DOHH2 (cell line): ENCODE data around the gene SLC39A5.

ENCODE experiments used
- H3F3A ChIP-seq: fragments of 200-600 bp; sonication (generic), shearing (Covaris generic); 2 replicates; pipeline ENCODE4 v1.6.0; 2016; ENCODE audit warnings: antibody characterized with exemption, mild to moderate bottlenecking; ENCODE audit not compliant: control insufficient read depth, insufficient read depth
- H3K27ac ChIP-seq: fragments of 200-600 bp; sonication (generic); 2 replicates; pipeline ENCODE4 v1.5.1; 2014; ENCODE audit warnings: low read depth, mild to moderate bottlenecking, low read length, moderate library complexity
- H3K27me3 ChIP-seq: fragments of 200-600 bp; sonication (generic); 2 replicates; pipeline ENCODE4 v1.6.1; 2014; ENCODE audit warnings: mild to moderate bottlenecking, low read length, mixed read lengths; ENCODE audit not compliant: control insufficient read depth
- H3K36me3 ChIP-seq: fragments of 200-600 bp; sonication (generic); 2 replicates; pipeline ENCODE4 v1.6.1; 2014; ENCODE audit warnings: mild to moderate bottlenecking, low read length, moderate library complexity, mixed read lengths; ENCODE audit not compliant: control insufficient read depth
- H3K4me1 ChIP-seq: fragments of 200-600 bp; sonication (generic); 2 replicates; pipeline ENCODE4 v1.6.1; 2014; ENCODE audit warnings: mild to moderate bottlenecking, low read length, mixed read lengths; ENCODE audit not compliant: control insufficient read depth
- H3K4me2 ChIP-seq: fragments of 200-600 bp; sonication (generic); 2 replicates; pipeline ENCODE4 v1.6.0; 2014; ENCODE audit warnings: mild to moderate bottlenecking, low read length, moderate library complexity
- H3K4me3 ChIP-seq: fragments of 200-600 bp; sonication (generic); 2 replicates; pipeline ENCODE4 v1.5.1; 2014; ENCODE audit warnings: mild to moderate bottlenecking, low read length, mixed read lengths
- H3K79me2 ChIP-seq: fragments of 200-600 bp; sonication (generic); 2 replicates; pipeline ENCODE4 v1.6.1; 2014; ENCODE audit warnings: mild to moderate bottlenecking, low read length, mixed read lengths; ENCODE audit not compliant: control insufficient read depth
- H3K9me2 ChIP-seq: fragments of 200-600 bp; sonication (generic); replicated peaks from 2 replicates; pipeline ENCODE4 v1.6.1; 2014; ENCODE audit warnings: mild to moderate bottlenecking, low read length, mixed read lengths; ENCODE audit not compliant: control insufficient read depth
- H3K9me3 ChIP-seq: fragments of 200-600 bp; sonication (generic); 2 replicates; pipeline ENCODE4 v1.6.1; 2014; ENCODE audit warnings: antibody characterized with exemption, low read length, mixed read lengths; ENCODE audit not compliant: control insufficient read depth, insufficient read depth
- H4K20me1 ChIP-seq: fragments of 200-600 bp; sonication (generic); 2 replicates; pipeline ENCODE4 v1.6.0; 2014; ENCODE audit warnings: low read depth, mild to moderate bottlenecking, antibody characterized with exemption, low read length, moderate library complexity; ENCODE audit not compliant: control insufficient read depth, insufficient read depth
- EZH2phosphoT487 ChIP-seq: fragments of 200-600 bp; sonication (generic); IDR thresholded peaks from 2 replicates; pipeline ENCODE4 v1.6.1; 2017; ENCODE audit warnings: borderline replicate concordance, mild to moderate bottlenecking, antibody characterized with exemption, low read length, moderate library complexity, mixed read lengths
- TF ChIP-seq, protein P1 (sequence below): fragments of 200-600 bp; sonication (generic); IDR thresholded peaks from one replicate; pipeline ENCODE4 v1.5.1; 2014; ENCODE audit warnings: antibody characterized with exemption, mild to moderate bottlenecking, low read depth, low read length; ENCODE audit not compliant: poor library complexity, severe bottlenecking

The SLC39A5 gene

DNA sequence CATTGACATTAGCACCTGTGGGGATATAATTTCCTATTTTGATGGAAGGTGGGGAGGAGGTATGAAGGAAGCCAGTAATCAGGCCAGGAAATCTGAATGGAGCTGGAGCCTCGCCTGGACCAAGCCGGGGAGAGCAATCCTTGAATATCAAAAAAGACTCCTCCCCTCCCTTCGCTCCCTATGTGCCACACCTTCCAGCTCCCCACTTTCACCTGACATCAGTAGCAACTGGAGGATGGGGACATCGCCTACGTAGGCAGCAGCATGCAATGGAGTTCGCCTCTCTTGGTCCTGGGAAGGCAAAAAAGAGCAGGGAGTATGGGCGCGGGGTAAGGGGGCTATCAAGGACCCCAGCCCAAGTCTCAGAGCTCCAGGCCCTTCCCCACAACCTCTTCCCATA lies 27.2 kb downstream of the SLC39A5 start:
- Histone ChIP-seq H4K20me1 (no peaks in the 10 kb centered on the region), H3K4me1 (peaks cover 20% of the 10 kb centered on the region), H3K9me3 (no peaks in the 10 kb centered on the region), H3K4me2 (peak overlapping the region; percentile 100), H3K9me2 (no peaks in the 10 kb centered on the region), H3K27ac (no peak overlapping the region), H3K4me3 (peak overlapping the region; percentile 100), H3K36me3 (peaks cover 50% of the 10 kb centered on the region), H3K79me2 (peaks cover 25% of the 10 kb centered on the region), H3K27me3 (no peaks in the 10 kb centered on the region), H3F3A (peaks cover 3% of the 10 kb centered on the region)
- no peak for TF ChIP-seq EZH2phosphoT487
- TF ChIP-seq, protein P1, sequence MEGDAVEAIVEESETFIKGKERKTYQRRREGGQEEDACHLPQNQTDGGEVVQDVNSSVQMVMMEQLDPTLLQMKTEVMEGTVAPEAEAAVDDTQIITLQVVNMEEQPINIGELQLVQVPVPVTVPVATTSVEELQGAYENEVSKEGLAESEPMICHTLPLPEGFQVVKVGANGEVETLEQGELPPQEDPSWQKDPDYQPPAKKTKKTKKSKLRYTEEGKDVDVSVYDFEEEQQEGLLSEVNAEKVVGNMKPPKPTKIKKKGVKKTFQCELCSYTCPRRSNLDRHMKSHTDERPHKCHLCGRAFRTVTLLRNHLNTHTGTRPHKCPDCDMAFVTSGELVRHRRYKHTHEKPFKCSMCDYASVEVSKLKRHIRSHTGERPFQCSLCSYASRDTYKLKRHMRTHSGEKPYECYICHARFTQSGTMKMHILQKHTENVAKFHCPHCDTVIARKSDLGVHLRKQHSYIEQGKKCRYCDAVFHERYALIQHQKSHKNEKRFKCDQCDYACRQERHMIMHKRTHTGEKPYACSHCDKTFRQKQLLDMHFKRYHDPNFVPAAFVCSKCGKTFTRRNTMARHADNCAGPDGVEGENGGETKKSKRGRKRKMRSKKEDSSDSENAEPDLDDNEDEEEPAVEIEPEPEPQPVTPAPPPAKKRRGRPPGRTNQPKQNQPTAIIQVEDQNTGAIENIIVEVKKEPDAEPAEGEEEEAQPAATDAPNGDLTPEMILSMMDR = no peak

DNA sequence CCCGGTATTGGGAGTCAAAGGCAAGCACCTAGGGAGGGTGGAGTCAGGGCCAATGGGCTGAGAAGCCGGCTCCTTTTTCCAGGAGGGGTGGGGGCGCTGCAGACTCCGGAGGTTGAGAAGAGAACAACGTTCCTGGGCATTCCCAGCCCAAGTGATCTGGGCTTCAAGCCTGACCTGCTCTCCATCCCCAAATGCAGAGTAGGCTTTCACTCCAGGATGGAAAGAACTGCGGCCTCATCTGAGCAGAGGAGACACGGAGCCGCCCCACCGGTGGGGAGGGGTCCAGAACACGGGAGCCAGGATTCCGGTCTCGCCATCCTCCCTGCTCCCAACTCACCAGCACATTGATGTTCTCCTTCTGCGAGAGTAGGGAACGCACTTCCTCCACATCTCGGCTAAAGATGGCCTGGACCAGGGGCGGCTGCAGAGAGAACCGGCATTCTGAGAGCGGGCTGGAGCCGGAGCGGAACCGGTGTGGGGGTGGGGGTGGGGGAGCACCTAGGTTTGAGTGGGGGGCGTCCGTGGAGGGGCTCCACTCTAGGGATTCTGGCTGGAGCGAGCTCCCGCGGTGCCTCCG lies 27.7 kb downstream of the SLC39A5 start:
- H3K27ac ChIP-seq = peak overlapping the region; percentile 50
- H3K9me3 ChIP-seq = no peaks in the 10 kb centered on the region
- peaks cover 3% of the 10 kb centered on the region for H3F3A ChIP-seq
- peak overlapping the region; percentile 100 for H3K4me3 ChIP-seq
- peak overlapping the region; percentile 100 for H3K4me2 ChIP-seq
- H4K20me1 ChIP-seq = no peaks in the 10 kb centered on the region
- peaks cover 25% of the 10 kb centered on the region for H3K79me2 ChIP-seq
- peaks cover 20% of the 10 kb centered on the region for H3K4me1 ChIP-seq
- H3K9me2 ChIP-seq = no peaks in the 10 kb centered on the region
- peaks cover 45% of the 10 kb centered on the region for H3K36me3 ChIP-seq
- no peaks in the 10 kb centered on the region for H3K27me3 ChIP-seq
- TF ChIP-seq, protein P1 = peak; percentile 46
- TF ChIP-seq EZH2phosphoT487 = no peak

DNA sequence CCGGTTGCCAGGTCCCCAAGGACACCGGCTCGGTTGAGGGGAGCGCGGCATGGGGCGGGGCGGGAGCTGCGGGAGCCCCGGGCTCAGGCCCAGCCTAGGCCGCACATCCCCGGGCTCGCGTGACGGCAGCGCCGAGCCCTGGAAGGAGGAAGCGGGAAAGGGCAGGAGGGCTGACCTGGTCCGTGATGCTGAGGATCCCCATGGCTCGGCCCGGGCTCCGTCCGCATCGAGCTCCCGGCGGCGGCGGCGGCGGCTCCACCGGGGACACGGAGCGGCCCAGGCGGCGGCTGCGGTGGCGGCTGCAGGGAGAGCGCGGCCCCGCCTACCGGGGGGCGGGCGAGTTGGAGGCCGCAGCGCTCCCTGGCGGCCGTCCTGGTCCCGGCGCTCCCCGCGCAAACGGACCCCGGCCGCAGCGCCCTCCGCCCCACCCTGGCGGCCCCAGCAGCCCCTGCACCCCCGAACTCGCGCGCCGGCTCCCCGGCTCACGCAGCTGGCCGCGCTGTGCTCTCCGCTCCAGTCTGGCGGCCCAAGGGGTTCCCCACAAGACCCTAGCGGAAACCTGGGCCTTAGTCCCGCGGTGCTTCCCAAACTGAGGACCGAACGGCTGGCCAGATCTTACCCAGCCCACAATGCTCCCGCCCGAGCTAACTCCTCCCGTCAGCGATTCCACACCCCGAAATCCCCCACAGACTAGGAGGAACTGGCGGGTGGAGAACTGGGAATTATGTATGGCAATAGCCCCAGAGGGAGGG lies 28.4 kb downstream of the SLC39A5 start, which contains the start of gene ANKRD52:
Gene ANKRD52, minus strand, starts transcription at position 317 of the 752 bp plus-strand sequence. Its CDS starts 115 bp downstream, at position 202.
- Histone ChIP-seq H3K27ac (peak within 1 kb of the TSS; percentile 50), H3K4me1 (peaks cover 20% of the 10 kb centered on the region), H4K20me1 (no peaks in the 10 kb centered on the region), H3K79me2 (peaks cover 25% of the 10 kb centered on the region), H3K27me3 (no peaks in the 10 kb centered on the region), H3K4me3 (peak within 1 kb of the TSS; percentile 100), H3K4me2 (peak within 1 kb of the TSS; percentile 100), H3K9me2 (no peaks in the 10 kb centered on the region), H3K36me3 (peaks cover 39% of the 10 kb centered on the region), H3F3A (peaks cover 3% of the 10 kb centered on the region), H3K9me3 (no peaks in the 10 kb centered on the region)
- TF ChIP-seq EZH2phosphoT487 = no peak
- TF ChIP-seq, protein P1 = peak; percentile 66
